ENCODE data around the gene NCK2. TPM values are rescaled to one million over a fixed set of nuclear protein-coding genes. Genes with fewer than 3 reads are reported as not detected.

NCK2 gene
- total and polyA plus RNA-seq, 2 of the 13 experiments (the other 11 are each of a cell fraction or from before 2014, with no cell fraction given), result 14.8 to 23.5 TPM

- no peak for TF ChIP-seq ZNF280B (CRISPR knock-in tag; IDR thresholded peaks at IDR 0.05; ENCODE audit: borderline replicate concordance)
- TF ChIP-seq JUN (CRISPR knock-in tag; IDR thresholded peaks at IDR 0.05), result no peak
- TF ChIP-seq, protein P1, sequence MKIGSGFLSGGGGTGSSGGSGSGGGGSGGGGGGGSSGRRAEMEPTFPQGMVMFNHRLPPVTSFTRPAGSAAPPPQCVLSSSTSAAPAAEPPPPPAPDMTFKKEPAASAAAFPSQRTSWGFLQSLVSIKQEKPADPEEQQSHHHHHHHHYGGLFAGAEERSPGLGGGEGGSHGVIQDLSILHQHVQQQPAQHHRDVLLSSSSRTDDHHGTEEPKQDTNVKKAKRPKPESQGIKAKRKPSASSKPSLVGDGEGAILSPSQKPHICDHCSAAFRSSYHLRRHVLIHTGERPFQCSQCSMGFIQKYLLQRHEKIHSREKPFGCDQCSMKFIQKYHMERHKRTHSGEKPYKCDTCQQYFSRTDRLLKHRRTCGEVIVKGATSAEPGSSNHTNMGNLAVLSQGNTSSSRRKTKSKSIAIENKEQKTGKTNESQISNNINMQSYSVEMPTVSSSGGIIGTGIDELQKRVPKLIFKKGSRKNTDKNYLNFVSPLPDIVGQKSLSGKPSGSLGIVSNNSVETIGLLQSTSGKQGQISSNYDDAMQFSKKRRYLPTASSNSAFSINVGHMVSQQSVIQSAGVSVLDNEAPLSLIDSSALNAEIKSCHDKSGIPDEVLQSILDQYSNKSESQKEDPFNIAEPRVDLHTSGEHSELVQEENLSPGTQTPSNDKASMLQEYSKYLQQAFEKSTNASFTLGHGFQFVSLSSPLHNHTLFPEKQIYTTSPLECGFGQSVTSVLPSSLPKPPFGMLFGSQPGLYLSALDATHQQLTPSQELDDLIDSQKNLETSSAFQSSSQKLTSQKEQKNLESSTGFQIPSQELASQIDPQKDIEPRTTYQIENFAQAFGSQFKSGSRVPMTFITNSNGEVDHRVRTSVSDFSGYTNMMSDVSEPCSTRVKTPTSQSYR (CRISPR knock-in tag; IDR thresholded peaks at IDR 0.05; ENCODE audit: borderline replicate concordance), result peak; percentile 36; the same call in 1 of the 2 replicates
- TF ChIP-seq ZNF737 (CRISPR knock-in tag; IDR thresholded peaks at IDR 0.05; ENCODE audit: borderline replicate concordance), result no peak
- no peak for TF ChIP-seq ZUFSP (CRISPR knock-in tag; IDR thresholded peaks at IDR 0.05; ENCODE audit: borderline replicate concordance)
- no peak for TF ChIP-seq ZNF768 (CRISPR knock-in tag; IDR thresholded peaks at IDR 0.05)
- TF ChIP-seq, protein P2, sequence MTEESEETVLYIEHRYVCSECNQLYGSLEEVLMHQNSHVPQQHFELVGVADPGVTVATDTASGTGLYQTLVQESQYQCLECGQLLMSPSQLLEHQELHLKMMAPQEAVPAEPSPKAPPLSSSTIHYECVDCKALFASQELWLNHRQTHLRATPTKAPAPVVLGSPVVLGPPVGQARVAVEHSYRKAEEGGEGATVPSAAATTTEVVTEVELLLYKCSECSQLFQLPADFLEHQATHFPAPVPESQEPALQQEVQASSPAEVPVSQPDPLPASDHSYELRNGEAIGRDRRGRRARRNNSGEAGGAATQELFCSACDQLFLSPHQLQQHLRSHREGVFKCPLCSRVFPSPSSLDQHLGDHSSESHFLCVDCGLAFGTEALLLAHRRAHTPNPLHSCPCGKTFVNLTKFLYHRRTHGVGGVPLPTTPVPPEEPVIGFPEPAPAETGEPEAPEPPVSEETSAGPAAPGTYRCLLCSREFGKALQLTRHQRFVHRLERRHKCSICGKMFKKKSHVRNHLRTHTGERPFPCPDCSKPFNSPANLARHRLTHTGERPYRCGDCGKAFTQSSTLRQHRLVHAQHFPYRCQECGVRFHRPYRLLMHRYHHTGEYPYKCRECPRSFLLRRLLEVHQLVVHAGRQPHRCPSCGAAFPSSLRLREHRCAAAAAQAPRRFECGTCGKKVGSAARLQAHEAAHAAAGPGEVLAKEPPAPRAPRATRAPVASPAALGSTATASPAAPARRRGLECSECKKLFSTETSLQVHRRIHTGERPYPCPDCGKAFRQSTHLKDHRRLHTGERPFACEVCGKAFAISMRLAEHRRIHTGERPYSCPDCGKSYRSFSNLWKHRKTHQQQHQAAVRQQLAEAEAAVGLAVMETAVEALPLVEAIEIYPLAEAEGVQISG (CRISPR knock-in tag; IDR thresholded peaks at IDR 0.05), result peak; percentile 61; the same call in 1 of the 2 replicates
- peak; percentile 78; the same call in 1 of the 2 replicates for TF ChIP-seq THRA (CRISPR knock-in tag; IDR thresholded peaks at IDR 0.05; ENCODE audit: borderline replicate concordance)
- no peak for TF ChIP-seq PTBP1 (IDR thresholded peaks at IDR 0.05; ENCODE audit: low read depth, low read length, poor library complexity, severe bottlenecking)
- TF ChIP-seq HNF4G (IDR thresholded peaks at IDR 0.05; ENCODE audit: borderline replicate concordance, low read depth, low read length), result no peak
- TF ChIP-seq HNF4G (CRISPR knock-in tag; IDR thresholded peaks at IDR 0.05; ENCODE audit: borderline replicate concordance, low read depth), result no peak
- TF ChIP-seq MTA3 (CRISPR knock-in tag; IDR thresholded peaks at IDR 0.05), result no peak
- TF ChIP-seq TRIM24 (CRISPR knock-in tag; IDR thresholded peaks at IDR 0.05), result no peak
- TF ChIP-seq, protein P3, sequence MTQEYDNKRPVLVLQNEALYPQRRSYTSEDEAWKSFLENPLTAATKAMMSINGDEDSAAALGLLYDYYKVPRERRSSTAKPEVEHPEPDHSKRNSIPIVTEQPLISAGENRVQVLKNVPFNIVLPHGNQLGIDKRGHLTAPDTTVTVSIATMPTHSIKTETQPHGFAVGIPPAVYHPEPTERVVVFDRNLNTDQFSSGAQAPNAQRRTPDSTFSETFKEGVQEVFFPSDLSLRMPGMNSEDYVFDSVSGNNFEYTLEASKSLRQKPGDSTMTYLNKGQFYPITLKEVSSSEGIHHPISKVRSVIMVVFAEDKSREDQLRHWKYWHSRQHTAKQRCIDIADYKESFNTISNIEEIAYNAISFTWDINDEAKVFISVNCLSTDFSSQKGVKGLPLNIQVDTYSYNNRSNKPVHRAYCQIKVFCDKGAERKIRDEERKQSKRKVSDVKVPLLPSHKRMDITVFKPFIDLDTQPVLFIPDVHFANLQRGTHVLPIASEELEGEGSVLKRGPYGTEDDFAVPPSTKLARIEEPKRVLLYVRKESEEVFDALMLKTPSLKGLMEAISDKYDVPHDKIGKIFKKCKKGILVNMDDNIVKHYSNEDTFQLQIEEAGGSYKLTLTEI (CRISPR knock-in tag; conservative IDR thresholded peaks at IDR 0.05), result no peak
- peak; percentile 92 for TF ChIP-seq HDAC2 (CRISPR knock-in tag; IDR thresholded peaks at IDR 0.05)
These were observed 166.0 kb downstream of the NCK2 start (continued) for GRCh38 chr2:105910497-105911238.

Data from HepG2 (cell line).